HL-60 (cell line): ENCODE results near the gene DPCD.

Source experiments
- DNase-seq, 2 experiments: peaks; one replicate each; pipeline ENCODE4 v3.0.0-alpha.2; 2010 to 2020; ENCODE audit warnings: low read depth in 1 of 2, low spot score in 1 of 2
- H3K27ac ChIP-seq: fragments of 250-450 bp; sonication (Bioruptor Pico); replicated peaks from 2 replicates; pipeline ENCODE4 v1.5.1; 2020; ENCODE audit warnings: mild to moderate bottlenecking, moderate library complexity
- H3K27me3 ChIP-seq: fragments of 250-450 bp; sonication (Bioruptor Pico); 2 replicates; pipeline ENCODE4 v1.5.1; 2021; ENCODE audit warnings: mild to moderate bottlenecking, moderate library complexity; ENCODE audit not compliant: insufficient read depth, poor library complexity, severe bottlenecking
- H3K4me3 ChIP-seq: replicated peaks from 2 replicates; pipeline ENCODE4 v1.5.1; 2011; ENCODE audit warnings: mild to moderate bottlenecking, control low read depth, low read length; ENCODE audit not compliant: insufficient read depth
- GABPA ChIP-seq: IDR thresholded peaks from 2 replicates; pipeline ENCODE4 v1.6.1; 2012; ENCODE audit warnings: low read depth
- POLR2AphosphoS5 ChIP-seq: IDR thresholded peaks from 2 replicates; pipeline ENCODE4 v1.6.1; 2012; ENCODE audit warnings: low read depth
- SPI1 ChIP-seq: IDR thresholded peaks from 2 replicates; pipeline ENCODE4 v1.6.1; 2012; ENCODE audit warnings: low read depth, mild to moderate bottlenecking, borderline replicate concordance
- TF ChIP-seq, protein P1 (sequence below): IDR thresholded peaks from 2 replicates; pipeline ENCODE4 v1.6.1; 2012; ENCODE audit warnings: low read depth; ENCODE audit not compliant: insufficient replicate concordance
- TF ChIP-seq, protein P2 (sequence below): IDR thresholded peaks from one replicate; pipeline ENCODE4 v1.5.1; 2011; ENCODE audit warnings: low read length, control low read depth, inconsistent platforms; ENCODE audit not compliant: insufficient read depth

Gene DPCD

DNA sequence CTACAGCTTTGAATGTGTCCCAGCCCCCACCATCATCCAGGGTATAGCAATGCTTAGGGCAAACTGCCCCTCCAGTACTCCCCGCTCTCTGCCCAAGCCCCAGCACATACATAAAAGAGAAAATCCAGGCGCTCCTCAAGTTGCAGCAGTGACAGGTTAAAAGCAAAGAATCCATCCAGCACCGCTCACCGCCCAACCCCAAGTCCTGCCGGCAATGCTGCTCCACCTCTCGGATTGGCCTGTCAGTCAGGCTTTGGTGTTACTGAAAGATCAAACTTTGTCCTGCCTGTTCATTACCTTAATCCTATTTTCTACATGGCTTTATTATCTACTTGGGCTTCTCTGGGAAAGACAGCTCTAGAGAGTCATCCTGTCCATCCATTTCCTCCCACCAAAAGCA lies 31.9 kb downstream of the DPCD start:
- H3K4me3 ChIP-seq = no peak overlapping the region
- no peaks in the 10 kb centered on the region for H3K27me3 ChIP-seq
- H3K27ac ChIP-seq = no peak overlapping the region
- no peak for TF ChIP-seq POLR2AphosphoS5
- DNase-seq = no peak

DNA sequence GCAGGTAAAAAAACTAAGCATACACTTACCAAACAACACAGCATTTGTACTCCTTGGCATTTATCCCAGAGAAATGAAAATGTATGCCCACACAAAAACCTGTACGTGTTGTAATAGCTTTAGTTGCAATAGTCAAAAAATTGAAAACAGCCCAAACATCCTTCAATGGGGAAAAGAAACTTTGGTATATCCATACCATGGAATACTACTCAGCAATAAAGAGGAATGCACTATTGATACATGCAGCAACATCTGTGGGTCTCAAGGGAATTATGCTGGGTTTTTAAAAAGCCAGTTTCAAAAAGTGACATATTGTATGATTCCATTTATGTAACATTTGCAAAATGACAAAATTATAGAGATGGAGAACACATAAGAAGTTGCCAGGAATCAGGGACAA lies 35.4 kb downstream of the DPCD start:
- TF ChIP-seq SPI1 (no peak), POLR2AphosphoS5 (no peak), GABPA (no peak)
- TF ChIP-seq, protein P1, sequence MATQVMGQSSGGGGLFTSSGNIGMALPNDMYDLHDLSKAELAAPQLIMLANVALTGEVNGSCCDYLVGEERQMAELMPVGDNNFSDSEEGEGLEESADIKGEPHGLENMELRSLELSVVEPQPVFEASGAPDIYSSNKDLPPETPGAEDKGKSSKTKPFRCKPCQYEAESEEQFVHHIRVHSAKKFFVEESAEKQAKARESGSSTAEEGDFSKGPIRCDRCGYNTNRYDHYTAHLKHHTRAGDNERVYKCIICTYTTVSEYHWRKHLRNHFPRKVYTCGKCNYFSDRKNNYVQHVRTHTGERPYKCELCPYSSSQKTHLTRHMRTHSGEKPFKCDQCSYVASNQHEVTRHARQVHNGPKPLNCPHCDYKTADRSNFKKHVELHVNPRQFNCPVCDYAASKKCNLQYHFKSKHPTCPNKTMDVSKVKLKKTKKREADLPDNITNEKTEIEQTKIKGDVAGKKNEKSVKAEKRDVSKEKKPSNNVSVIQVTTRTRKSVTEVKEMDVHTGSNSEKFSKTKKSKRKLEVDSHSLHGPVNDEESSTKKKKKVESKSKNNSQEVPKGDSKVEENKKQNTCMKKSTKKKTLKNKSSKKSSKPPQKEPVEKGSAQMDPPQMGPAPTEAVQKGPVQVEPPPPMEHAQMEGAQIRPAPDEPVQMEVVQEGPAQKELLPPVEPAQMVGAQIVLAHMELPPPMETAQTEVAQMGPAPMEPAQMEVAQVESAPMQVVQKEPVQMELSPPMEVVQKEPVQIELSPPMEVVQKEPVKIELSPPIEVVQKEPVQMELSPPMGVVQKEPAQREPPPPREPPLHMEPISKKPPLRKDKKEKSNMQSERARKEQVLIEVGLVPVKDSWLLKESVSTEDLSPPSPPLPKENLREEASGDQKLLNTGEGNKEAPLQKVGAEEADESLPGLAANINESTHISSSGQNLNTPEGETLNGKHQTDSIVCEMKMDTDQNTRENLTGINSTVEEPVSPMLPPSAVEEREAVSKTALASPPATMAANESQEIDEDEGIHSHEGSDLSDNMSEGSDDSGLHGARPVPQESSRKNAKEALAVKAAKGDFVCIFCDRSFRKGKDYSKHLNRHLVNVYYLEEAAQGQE = no peak
- TF ChIP-seq, protein P2, sequence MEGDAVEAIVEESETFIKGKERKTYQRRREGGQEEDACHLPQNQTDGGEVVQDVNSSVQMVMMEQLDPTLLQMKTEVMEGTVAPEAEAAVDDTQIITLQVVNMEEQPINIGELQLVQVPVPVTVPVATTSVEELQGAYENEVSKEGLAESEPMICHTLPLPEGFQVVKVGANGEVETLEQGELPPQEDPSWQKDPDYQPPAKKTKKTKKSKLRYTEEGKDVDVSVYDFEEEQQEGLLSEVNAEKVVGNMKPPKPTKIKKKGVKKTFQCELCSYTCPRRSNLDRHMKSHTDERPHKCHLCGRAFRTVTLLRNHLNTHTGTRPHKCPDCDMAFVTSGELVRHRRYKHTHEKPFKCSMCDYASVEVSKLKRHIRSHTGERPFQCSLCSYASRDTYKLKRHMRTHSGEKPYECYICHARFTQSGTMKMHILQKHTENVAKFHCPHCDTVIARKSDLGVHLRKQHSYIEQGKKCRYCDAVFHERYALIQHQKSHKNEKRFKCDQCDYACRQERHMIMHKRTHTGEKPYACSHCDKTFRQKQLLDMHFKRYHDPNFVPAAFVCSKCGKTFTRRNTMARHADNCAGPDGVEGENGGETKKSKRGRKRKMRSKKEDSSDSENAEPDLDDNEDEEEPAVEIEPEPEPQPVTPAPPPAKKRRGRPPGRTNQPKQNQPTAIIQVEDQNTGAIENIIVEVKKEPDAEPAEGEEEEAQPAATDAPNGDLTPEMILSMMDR = no peak

DNA sequence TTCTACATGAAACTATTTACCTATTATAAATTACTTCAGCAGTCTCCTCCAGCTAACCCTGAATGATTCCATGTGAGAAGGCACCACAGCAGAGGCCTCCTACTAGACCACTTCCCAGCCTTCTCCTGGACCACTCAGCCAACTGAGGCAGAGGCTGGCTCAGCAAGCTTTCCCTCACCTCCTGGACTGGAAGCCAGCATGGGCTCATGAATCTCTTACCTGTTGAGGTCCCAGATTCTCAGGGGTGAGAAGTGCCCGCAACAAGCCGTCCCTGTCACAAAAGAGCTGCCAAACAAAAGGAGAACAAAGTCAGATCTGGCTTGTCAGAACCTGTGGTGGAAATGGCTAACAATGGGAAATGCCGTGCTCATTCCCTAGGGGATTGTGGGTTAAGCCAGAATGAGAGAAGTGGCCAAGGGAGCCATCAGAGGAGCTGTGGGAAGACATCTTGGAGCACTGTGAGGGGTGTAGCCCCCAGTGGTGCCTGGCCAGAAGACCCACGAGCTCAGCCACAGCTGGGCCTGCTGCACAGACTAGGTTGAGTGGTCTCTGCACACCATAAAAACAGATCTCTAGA lies 36.5 kb downstream of the DPCD start:
- DNase-seq = no peak
- TF ChIP-seq, protein P1 = no peak
- no peak for TF ChIP-seq GABPA
- TF ChIP-seq POLR2AphosphoS5 = no peak
- TF ChIP-seq SPI1 = no peak
- TF ChIP-seq, protein P2 = no peak
- H3K4me3 ChIP-seq = no peak overlapping the region
- no peak overlapping the region for H3K27ac ChIP-seq
- H3K27me3 ChIP-seq = no peaks in the 10 kb centered on the region

More for the DNA sequence above, 35.4 kb downstream of the DPCD start:
- no peaks in the 10 kb centered on the region for H3K27me3 ChIP-seq
- no peak for DNase-seq
- no peak overlapping the region for H3K4me3 ChIP-seq
- H3K27ac ChIP-seq = no peak overlapping the region

DNA sequence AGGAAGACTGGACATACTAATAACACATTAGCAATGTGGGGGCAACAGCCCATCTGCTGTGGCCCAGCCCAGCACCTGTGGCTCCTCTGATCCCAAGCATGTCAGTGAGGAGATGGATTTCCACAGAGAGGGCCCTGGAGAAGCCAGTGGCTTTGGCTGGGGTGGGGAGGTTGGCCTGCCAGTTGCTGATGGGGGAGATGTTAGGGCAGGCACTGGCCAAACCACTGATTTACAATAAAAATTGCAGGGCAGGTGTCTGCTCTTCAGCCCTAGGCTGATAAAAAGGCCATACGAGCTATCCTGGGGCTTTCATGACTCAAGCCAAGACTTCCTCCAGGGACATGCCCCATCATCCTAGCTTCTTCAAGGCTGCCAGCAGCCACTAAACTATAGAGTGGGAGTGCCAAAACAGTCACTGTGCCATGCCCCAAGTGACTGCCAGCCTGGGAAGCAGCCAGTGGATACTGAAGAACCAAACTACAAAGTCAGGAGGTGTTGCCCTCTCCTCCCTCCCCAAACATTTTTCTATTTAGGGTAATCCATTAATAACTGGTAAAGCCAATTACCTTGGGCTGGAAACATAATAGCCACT lies 37.8 kb downstream of the DPCD start:
- no peak for DNase-seq
- H3K27ac ChIP-seq = no peak overlapping the region
- no peaks in the 10 kb centered on the region for H3K27me3 ChIP-seq
- TF ChIP-seq POLR2AphosphoS5 = no peak
- TF ChIP-seq, protein P2 = no peak
- no peak for TF ChIP-seq GABPA
- TF ChIP-seq, protein P1 = no peak
- TF ChIP-seq SPI1 = no peak
- H3K4me3 ChIP-seq = no peak overlapping the region
